ENCODE results near the gene HOGA1.

The HOGA1 gene

GRCh38 chr10:97607095-97607636 lies 23.0 kb downstream of the HOGA1 start:
- DNase-seq (ENCODE audit: low read depth) = no peak
- no peak overlapping the region for H3K4me3 ChIP-seq (replicated peaks; ENCODE audit: low read depth, low read length)
- TF ChIP-seq CTCF (IDR thresholded peaks at IDR 0.05; ENCODE audit: low read length, missing control alignments) = no peak

DNA sequence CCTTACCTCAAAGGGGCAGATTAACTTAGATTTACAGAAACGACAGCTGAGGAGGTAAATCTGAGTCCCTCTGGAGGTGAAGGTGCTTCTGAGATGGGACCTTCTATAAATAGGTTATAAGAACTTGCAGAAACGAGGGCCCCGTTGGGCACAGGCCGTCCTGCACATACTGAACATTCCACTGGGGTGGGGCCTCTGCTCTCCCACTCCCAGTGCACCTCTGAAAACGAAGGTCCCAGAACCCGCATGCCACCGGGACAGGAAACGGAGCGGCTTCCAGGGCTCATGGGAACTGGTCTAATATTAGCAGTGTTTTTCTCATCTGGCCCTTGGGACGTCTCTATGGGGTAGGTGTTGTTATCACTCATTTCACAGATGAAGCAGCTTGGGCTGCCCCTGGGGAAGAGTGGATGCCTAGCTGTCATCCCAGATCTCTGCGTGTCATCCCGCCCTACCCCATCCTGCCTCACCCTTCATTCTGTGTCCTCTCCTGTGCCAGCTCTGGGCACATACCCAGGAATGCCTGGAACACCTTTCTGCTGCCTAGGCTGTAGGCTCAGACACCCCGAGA lies 24.9 kb downstream of the HOGA1 start:
- H3K4me3 ChIP-seq (replicated peaks; ENCODE audit: low read depth, low read length) = no peak overlapping the region
- no peak for TF ChIP-seq CTCF (IDR thresholded peaks at IDR 0.05; ENCODE audit: low read length, missing control alignments)
- DNase-seq (ENCODE audit: low read depth) = no peak

DNA sequence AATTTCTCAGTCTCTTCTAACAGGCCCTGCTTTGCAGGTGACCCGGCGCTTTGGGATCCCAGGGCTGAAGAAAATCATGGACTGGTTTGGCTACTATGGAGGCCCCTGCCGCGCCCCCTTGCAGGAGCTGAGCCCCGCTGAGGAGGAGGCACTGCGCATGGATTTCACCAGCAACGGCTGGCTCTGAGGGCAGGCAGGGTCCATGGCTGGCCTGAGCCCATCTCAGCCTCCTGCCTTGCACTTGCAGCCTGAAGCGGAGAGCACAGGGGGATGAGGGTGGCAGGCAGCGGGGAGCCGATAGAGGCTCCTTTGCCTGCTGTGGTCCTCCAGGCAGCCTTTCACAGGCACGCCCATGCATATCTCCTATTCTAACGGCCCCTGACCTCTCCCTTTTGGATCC lies 27.3 kb downstream of the HOGA1 start:
- no peak overlapping the region for H3K4me3 ChIP-seq (replicated peaks; ENCODE audit: low read depth, low read length)
- no peak for DNase-seq (ENCODE audit: low read depth)
- TF ChIP-seq CTCF (IDR thresholded peaks at IDR 0.05; ENCODE audit: low read length, missing control alignments) = no peak

- TF ChIP-seq CTCF (IDR thresholded peaks at IDR 0.05; ENCODE audit: low read length, missing control alignments) = peak; percentile 42
- DNase-seq (ENCODE audit: low read depth) = peak; percentile 76
- no peak overlapping the region for H3K4me3 ChIP-seq (replicated peaks; ENCODE audit: low read depth, low read length)
Observed at GRCh38 chr10:97612386-97612785, 28.2 kb downstream of the HOGA1 start.

DNA sequence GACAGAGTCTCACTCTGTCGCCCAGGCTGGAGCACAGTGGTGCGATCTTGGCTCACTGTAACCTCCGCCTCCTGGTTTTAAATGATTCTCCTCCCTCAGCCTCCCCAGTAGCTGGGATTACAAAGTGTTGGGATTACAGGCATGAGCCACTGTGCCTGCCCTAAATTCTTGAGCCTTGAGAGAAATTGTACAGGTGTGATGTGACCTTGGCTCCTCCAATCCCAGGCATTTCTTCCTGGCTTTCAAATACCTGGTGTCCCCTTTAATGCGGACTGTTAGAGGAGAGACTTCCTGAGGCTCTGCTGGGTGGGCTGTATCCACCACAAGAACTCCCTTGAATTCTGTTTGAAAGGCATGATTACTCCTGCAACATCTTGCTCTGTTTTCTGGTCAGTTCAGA lies 34.1 kb downstream of the HOGA1 start:
- no peak overlapping the region for H3K4me3 ChIP-seq (replicated peaks; ENCODE audit: low read depth, low read length)
- DNase-seq (ENCODE audit: low read depth) = no peak
- no peak for TF ChIP-seq CTCF (IDR thresholded peaks at IDR 0.05; ENCODE audit: low read length, missing control alignments)

DNA sequence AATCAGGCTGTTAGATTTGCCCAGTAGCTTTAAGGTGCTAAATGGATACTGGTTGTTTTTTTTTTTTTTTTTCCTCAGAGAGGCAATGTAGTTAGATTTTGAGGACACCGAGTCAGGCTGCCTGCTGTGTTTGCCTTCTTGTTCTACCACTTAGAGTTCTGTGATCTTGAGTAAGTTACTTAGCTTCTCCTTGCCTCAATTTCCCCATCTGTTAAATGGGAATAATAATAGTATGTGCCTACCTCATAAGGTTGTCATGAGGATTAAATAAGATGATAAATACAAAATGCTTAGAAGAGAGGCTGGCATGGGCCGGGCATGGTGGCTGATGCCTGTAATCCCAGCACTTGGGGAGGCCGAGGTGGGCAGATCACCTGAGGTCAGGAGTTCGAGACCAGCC lies 34.5 kb downstream of the HOGA1 start:
- no peak for TF ChIP-seq CTCF (IDR thresholded peaks at IDR 0.05; ENCODE audit: low read length, missing control alignments)
- no peak overlapping the region for H3K4me3 ChIP-seq (replicated peaks; ENCODE audit: low read depth, low read length)
- no peak for DNase-seq (ENCODE audit: low read depth)

DNA sequence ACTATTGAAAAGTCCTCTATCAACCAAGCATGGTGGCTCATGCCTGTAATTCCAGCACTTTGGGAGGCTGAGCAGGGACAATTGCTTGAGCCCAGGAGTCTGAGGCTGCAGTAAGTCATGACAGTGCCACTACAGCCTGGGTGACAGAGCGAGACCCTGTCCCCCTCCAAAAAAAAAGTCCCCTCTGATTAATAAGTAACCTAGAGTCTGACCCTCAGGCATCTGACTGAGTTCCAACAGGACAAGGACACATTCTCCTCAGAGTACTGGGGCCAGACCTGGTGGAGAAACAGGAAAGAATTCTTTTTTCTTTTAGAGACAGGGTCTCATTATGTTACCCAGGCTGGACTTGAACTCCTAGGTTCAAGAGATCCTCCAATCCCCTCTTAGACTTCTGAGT lies 39.1 kb downstream of the HOGA1 start:
- no peak overlapping the region for H3K4me3 ChIP-seq (replicated peaks; ENCODE audit: low read depth, low read length)
- no peak for TF ChIP-seq CTCF (IDR thresholded peaks at IDR 0.05; ENCODE audit: low read length, missing control alignments)

More for the DNA sequence above, 39.1 kb downstream of the HOGA1 start:
- DNase-seq (ENCODE audit: low read depth) = no peak

All from fibroblast of pulmonary artery (primary cell).